SW 1271 (cell line): Measurements from ENCODE around the gene PCSK6.

ENCODE experiments used
- DNase-seq, 2 experiments: peaks; one replicate each; lab custom pipeline; 2025; lab: John Stamatoyannopoulos, UW

Gene PCSK6

DNA sequence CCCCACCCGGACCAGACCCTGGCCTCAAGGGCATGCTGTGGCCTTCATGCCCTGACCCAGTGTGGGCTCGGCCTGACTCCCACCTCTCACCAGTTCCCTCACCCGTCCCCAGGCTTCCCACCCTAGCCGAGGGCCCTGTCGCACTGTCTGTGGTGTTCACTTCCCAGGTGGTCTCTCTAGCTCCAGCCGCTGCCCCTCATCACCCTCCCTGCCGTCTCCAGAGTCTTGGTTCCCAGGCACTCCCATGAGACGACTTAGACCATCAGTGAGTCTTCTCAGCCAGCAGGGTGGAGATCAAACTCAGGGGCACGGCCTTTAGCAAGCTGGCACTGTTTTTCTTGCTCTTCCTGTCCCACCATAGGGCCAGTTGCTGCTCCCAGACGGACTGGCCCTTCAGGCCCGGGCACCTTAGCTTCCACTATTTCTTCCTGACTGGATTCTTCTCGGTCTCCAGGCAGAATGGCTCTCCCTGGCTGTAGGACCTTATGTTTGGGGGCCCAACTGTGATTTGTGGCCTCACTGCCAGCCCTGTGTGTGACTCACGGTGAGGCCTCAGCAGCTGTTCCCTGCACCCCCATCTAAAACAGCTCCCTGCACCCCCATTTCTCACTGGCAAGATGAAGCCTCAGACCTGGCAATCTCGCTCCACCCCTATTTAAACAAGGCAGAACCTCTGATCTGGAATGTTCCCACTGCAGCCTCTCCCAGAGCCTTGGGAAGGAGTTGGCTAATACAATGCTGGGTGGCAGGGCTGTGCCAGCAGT, 9.4 kb upstream of the PCSK6 start:
- DNase-seq: no peak

DNA sequence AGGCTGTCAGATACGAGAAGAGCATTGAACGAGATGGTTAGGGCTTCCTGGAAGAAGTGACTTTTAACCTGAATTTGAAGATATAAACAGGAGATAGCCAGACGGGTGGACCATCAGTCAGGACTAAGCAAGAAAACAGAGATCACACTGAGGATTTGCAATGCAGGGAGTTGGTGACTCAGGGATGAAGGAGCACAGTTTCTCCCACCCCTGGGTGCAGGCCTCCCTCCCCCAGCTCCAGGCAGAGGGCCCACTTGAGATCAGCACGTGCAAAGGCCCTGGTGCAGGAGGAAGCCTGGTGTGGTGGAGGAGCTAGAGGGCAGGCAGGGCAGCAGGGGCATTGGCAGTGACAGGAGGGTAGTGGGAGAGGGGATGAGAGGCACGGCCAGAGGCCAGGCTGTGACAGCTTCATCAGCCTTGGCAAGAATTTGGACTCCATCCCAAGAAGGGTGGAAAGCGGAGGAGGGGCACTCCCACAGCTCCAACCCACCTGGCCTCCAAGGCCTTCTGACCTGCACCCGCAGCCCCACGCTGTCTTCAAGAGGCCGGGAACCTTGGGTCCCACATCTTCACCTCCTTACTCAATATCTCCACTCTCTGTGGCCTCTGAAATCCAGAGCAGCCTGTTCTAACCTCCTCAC, 8.7 kb upstream of the PCSK6 start:
- no peak for DNase-seq

DNA sequence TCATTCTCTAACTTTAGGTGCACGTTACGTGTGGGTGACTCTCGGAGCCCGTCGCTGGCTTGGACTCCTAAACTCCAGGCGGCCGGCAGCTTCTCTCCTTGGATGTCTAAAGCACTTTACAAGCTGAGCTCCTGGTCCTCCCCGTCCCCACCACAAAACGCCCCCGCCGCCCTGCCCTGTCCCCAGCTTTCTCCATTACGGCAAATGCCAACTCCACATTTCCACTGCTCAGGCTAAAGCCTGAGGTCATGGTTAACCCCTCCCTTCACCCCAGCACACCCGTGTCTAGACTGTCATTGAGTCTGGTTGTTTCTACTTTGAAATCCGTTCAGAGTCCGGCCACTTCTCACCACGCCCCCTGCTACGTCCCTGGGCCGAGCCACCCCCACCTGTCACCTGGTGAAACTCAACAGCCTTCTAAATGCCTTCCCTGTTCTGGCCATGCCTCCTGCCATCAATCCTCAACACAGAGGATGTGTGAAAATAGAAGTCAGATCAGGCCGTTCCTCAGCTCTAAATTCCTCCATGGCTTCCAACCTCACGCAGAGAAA, 8.1 kb upstream of the PCSK6 start:
- no peak for DNase-seq

DNA sequence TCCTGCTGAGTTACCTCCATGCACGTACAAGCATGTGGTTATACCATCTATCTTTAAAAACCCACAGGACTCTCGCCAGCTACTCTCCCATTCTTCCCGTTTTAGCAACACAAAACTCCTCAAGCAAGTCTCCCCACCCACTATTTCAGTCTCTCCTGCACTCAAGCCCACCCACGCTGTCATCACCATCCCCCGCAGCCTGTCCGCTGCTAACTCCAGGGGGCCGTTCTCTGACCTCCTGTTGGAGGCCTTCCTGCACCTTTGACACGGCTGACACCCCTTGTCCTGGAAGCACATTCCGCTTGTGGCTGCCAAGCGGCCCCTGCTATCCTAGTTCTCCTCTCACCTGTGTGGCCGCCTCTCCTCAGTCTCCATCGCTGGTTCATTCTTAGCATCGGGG, 7.5 kb upstream of the PCSK6 start:
- DNase-seq: no peak

DNA sequence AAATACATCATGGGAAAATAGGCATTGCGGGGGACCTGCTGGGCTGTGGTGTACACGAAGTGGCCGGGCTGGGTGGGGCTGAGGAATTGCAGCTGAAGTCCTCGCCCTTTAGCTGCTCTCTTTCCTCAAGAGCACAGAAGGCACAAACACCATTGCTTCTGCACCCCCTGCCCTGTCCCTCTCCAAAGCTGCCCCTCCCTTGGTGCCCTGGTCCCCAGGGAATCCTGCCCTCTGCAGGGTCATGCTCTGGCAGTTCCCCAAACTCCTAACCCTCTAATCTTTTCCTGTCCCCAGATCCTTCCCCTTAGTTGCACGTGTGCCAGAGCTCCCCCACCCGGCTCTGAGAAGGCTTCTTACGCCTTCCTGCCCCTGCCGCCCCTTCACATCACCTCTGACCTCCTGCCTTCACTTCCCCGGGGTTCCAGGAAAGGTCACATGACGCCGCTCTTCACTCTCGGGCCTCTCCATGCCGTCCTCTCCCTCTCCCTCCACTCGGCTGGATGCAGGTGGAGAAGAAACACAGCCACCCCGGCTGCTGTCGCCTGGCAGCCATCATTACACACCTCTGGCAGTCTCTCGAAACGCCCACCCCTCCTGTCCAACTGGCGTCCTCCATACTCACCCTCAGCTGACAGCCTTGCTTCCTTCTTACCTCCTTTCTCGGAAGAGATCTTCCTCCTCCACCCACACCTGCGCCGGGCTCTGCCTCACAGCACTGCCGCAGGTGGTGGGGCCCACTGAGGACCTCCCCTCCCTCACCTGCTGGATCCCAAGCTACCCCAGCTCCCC, 6.9 kb upstream of the PCSK6 start:
- DNase-seq: no peak

DNA sequence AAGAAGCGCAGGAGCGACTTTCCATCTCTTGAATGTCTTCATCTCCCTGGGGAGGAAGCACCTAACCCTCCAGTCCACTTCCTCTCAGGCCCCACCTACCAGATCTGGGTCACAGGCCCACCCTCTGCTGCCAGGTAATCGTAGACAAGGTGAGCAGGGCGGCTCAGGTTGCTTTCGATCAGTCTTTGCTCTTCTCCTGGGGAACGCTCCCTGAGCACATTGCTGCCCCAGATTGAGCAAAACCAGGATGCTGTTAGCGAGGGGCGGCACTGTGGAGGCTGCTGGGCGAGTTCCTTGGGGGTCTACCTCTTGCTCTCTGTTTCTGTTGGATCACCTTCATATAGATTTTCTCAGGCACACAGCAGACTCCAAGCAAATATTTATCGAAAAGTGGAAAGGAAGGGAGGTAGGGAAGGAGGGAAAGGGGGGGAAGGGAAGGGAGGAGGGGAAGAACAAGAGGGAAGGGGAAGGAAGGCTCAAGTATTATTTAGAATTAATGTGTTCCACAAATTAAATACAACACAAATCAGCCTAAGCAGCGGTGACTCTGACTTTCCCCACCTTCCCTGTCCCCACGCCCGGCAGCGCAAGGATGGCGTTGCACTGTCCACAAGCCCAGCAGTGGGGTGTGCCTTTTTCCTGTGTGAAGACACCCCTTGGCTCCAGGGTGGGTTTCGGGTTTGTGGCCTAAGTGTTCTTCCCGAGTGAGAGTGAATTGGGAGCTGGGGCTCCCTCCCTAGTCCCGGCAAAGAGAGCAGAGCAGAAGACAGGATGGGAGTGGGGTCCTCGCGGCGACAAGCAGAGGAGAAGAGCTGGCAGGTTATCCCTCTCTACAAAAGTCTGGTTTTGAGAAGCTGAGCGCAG, 6.1 kb upstream of the PCSK6 start:
- DNase-seq: no peak

DNA sequence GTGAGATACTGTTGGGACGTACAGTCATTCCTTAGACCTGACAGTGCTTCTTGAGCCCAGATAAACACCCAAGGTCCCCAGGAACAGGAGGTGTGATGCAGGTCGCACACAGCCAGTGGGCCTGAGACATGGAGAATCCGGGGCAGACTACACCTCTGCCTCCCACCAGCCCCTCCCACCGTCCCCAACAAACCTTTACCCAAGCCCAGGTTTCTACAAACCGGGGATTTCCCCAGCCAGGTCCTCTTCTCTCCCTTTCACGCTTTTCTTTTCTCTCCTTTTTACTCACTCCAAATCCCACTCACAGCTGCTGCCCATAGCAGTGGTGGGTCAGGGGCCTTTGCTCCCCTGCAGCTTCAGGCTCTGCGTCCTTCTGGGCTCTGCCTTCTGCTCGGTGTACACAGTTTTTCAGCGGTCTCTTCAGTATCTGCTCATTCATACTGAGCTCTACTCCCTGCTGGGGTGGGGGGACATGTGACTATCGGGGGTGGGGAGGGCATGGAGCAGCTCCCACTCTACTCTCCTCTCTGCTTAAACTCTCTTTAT, 4.8 kb upstream of the PCSK6 start:
- no peak for DNase-seq

DNA sequence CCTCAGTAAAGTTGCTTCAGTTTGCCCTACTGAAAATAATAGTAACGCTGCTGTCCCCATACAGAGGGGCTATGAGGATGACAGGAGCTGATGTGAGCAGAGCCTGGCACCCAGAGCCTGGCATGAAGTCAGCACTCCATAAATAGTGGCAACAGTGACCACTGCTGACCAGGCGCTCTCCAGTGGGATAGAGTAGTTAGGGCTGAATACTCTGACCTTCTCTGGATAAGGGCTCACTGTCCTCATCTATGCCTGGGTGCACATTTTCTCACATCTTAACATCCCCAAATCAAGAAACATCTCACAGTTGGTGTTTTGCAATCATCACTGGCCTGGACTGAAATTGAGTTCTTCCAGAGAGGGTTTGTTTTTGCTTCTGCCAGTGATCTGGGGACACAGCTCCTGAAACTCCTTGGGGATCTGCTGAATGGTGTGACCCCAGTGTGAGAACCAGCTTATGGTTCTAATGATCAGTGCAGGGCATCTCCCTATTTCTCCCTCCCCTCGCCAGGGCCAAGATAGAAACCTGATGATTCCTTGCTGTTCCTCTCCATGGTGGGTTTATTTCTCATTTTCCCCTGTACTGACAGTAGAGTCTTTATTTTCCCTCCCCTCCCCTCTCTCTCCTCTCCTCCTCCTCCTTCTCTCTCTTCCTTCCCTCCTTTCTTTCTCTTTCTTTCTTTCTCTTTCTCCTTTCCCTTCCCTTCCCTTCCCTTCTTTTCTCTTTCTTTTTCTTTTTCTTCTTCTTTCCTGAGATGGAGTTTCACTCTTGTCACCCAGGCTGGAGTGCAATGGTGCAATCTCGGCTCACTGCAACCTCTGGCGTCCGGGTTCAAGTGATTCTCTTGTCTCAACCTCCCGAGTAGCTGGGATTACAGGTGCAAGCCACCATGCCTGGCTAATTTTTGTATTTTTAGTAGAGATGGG, 3.5 kb upstream of the PCSK6 start:
- DNase-seq: no peak

DNA sequence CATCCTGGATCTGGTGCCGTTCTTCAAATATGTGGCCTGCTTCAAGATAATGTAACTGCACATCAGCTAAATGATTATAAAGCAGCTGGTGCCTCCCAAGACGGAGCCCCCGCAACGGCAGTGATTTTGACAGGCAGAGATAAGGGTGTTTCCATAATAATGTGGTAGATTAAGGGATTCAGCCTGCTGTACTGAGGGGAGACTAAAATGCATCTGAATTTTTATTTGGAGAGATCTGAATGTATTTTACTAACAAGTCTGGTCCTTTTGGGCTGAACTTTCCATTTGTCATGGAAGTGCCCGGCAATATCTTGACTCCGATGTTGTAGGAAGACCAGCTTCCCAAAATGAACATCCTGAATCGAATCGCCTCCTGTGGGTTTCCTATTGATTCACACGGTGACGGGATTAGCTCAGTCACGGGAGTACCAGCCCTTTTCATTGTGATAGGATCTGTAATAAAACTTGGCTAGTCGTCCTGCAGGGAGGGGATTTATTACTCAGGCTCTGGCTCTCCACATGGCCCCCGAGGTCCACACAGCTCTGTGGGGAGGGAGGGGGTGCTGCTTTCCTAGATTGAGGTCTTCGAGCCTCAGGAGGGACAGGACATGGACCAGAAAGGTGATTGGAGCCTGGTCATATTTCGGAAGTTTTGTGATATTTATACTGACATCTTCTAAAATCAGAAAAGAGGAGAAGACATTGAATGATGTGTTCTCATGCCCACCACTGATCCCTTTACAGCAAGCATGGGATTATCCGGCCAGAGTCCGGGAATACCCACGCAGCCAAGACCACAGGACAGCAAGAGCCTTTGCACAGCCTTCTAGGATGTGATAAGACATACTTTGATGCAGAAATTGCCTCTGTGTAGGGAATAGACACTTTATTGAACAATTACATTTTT, 2.5 kb upstream of the PCSK6 start:
- DNase-seq: no peak

DNA sequence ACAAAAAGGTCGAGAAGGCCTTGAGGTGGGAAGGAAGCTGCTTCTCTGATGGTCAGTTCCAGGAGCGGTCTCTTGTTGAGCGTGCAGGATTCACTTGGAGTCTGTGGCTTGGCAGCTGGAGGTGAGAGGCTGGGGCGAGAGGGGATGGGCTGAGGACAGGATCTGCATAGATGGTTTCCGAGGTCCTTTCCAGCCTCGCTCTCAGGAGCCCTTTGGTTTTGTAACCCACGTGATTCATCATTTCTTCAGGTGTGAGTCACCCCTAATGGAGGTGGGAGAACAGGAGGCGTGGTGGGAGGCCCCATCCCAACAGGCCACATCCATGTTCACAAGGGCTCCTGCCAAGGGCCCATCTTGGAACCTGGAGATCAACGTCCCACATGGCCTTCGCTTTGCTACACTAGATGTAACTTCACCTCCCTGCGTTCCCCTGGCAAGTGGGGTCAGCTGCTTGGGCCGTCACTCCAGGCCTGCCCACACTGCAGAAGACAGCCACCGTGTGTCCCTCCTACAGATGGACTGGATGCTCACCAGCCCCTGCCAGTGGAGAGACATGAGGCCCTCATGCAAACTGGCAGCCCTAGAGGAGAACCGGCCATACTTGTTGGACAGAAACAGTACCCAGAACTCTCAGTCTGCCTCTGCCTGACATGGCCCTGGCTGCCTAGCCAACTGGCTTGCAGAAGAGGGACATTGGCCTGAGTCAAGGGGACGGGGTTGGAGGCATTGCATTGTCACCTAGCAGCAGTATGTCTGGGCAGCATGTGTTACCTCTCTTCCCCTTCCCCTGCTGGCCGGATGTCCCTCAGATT, 1.6 kb upstream of the PCSK6 start:
- no peak for DNase-seq

DNA sequence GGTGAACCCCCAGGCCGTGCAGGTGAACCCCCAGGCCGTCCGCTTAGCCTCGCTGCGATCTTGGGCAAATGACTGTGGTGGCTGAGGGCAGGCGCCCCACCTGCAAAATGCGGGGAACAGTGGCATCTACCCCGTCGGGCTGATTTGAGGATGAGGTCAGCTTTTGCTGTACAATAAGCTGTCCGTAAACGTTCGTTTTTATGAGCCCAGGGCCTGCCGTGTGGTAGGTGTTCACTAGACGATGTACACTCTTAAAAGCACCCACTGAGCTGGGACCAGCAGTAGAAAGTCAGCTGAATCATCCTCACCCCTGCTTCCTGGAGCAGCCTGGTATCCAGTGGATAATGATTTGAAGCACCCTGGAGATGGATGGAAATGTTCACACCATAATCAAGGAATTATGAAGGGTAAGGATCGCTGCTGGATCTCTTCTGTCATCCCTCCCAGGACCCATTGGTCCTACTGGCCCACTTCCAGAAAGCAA, 943 bp upstream of the PCSK6 start:
- no peak for DNase-seq

DNA sequence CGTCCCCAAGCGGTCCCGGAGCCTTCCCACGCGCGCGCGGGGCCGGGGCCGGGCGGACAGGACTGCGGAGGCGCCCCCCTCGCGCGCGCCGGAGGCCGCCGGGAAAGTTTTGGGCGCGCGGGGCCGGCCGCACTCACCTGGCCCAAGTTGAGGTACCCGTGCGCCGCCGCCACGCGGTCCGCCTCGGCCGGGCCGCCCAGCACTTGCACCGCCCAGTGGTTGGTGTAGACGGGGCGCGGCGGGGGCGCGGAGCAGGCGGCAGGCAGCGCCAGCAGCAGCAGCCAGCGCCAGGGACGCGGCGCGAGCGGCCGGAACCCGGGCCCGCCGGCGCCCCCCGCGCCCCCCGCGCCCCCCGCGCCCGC, 289 bp downstream of the PCSK6 start:
- DNase-seq: no peak

DNA sequence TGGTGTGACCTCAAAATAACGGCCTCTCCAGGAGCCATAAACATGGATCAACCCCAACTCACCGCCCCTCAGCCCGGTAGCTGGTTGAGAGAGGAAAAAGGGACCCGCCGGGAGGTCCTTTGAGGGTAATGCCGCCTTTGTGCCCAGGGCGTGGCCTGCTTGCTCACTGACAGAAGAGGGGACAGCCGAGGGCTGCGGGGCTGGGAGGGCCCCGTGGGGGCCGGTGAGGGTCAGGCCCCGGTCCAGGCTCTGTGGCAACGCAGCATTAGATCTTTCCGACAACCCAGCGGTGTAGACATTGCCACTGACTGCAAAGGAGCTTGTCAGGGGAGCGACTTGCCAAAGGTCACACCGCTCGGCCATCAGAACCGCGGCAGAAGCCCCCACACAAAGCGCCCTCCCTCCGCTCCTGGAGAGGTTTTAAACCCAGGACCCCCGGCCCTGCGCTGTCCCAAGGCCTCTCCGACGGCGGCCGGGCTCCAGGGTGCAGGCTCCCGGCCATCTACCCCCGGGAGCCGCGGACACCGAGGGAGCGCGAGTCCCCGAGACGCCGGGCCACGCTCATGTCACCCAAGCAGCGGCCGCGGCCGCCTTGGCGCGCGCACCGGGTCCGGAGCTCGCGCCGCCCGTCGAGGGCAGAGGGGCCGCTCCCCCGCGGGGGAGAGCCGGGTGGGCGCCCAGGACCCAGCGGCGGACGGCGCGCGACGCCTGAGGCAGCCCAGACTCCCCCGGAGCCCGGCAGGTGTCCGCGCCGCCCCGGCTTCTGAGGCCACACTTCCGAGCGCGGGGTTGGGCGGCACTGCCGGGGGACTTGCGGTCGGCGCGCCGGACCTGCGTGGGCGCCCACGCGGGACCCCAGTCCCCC, 975 bp downstream of the PCSK6 start:
- DNase-seq: no peak

DNA sequence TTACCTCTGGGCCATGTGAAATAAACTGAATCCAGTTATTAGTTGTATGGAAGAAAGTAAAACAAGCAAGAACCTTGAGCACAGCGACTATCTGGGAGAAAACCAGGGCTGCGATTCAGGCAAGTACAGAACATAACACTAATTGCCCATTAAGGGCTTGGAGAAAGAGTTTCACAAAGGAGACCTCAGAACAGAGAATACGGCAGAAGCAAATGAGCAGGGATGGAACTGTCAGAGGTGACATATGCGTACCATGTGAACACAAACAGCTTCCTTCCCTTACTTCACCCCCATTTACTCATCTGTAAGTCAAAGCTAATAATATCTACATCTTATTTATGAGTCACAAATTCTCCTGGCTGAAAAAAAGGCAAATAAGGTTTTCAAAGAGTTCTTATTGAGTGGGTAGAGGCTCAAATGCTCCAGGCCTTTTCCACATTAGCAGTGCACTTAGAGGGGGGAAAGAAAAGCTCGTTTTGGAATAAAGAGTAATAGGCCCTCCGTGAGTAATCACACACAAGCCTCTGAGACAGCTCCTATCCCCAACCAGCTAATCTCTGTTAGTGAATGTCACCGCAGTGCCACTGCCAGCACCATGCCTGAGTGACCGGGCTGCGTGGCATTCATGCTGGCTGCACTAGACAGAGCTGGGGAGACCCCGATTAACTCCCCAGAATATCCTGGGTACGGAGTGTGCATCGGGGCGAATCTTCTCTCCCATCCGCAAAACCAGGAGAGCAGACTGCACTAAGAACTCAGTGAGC, 2.6 kb downstream of the PCSK6 start:
- DNase-seq: no peak

DNA sequence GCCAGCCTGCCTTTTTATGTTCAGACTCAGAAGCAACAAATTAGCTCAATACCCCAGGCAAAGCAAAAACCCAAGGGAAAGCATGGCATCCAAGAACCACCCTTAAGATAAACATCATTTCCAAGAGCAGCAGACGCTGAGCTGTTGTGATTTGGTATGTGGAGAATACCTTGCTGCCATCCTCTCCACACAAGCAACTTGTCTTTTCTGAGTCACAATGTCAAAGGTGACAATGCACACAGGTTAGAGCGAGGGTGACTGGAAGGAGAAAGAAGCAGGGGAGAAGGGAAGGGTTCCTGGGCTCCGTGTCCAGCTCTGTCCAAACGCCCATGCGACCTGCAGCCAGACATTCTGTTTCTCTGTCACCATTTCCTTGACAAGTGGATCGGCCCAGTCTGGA, 6.0 kb downstream of the PCSK6 start:
- DNase-seq: no peak

DNA sequence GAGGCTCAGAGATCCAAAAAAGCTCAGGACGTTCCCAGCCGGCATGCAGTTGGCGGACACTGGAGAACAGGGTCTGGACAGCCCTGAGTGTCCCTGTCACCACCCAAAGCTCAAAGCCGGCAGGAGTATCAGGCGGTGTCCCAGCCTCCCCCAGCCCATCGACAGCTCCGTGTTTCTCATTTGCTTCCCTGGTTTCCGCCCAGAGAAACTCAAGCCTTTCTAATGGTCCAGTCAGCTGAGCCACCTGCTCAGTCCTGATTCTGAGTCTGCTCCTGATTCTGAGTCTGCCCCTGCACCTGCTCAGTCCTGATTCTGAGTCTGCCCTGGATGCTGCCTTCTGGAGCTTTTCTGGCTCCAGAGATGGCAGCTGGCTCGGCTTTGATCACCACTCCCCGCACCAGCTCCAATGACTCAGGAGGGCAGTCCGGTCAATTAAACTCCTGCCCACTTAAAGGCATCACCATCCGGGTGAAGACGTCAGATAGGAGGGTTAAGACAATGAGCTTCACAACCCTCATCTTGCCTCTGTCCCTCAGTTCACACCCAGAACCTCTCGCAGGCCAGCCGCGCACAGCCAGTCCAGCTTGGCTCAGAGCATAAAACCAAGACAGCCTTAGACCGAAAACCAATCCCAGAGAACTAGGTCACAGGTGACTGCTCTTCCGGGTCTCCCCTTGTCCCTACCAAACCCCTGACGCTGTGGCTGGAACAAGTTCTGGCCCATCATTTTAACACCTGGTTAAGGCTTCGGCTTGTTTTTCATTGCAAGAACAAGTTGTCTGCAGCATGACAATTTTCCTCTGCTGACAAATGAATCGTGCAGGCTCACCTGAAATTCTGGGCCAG, 6.8 kb downstream of the PCSK6 start:
- no peak for DNase-seq
